DMS79 (cell line): ENCODE measurements around the gene OR51S1.
"Not testable (repeated sequence)": the region's sequence is repeated elsewhere in the genome, so short reads cannot be mapped to it uniquely, and the experiment has no call there.

Experiments used
- DNase-seq: peaks from one replicate; lab custom pipeline; 2025; lab: John Stamatoyannopoulos, UW

The OR51S1 gene

GRCh38 chr11:4848908-4849532 is at the start of gene OR51S1:
TSS of gene OR51S1 (minus strand) at chr11:4849208. CDS start at chr11:4849208, 0 bp downstream.
- DNase-seq: no peak

- no peak for DNase-seq
Observed at GRCh38 chr11:4891996-4892640, 43.1 kb upstream of the OR51S1 start.

GRCh38 chr11:4890279-4890678 is 41.3 kb upstream of the OR51S1 start:
- DNase-seq: no peak

- no peak for DNase-seq
Observed at GRCh38 chr11:4887591-4887990, 38.6 kb upstream of the OR51S1 start.

- DNase-seq: no peak
Observed at GRCh38 chr11:4886186-4886585, 37.2 kb upstream of the OR51S1 start.

- DNase-seq: no peak
Observed at GRCh38 chr11:4884361-4884760, 35.4 kb upstream of the OR51S1 start.

- DNase-seq: no peak
Observed at GRCh38 chr11:4882543-4882942, 33.5 kb upstream of the OR51S1 start.

GRCh38 chr11:4881860-4882500 is 33.0 kb upstream of the OR51S1 start, which contains the start of gene OR51T1:
TSS of gene OR51T1 (plus strand) at chr11:4881900. CDS start at chr11:4881900, 0 bp downstream.
- DNase-seq: no peak

GRCh38 chr11:4881188-4881587 is 32.2 kb upstream of the OR51S1 start:
- DNase-seq: no peak

- peak; percentile 65 for DNase-seq
Observed at GRCh38 chr11:4865855-4866254, 16.8 kb upstream of the OR51S1 start.

GRCh38 chr11:4863876-4864275 is 14.9 kb upstream of the OR51S1 start:
- DNase-seq: no peak

GRCh38 chr11:4862447-4863236 is 13.6 kb upstream of the OR51S1 start:
- DNase-seq: peak; percentile 51

- DNase-seq: not testable (repeated sequence)
Observed at GRCh38 chr11:4854286-4854685, 5.3 kb upstream of the OR51S1 start.

GRCh38 chr11:4851033-4851432 is 2.0 kb upstream of the OR51S1 start:
- no peak for DNase-seq

GRCh38 chr11:4839851-4840549 is 9.0 kb downstream of the OR51S1 start:
- no peak for DNase-seq

- DNase-seq: no peak
Observed at GRCh38 chr11:4830909-4831308, 18.1 kb downstream of the OR51S1 start.

- peak; percentile 33 for DNase-seq
Observed at GRCh38 chr11:4830346-4830745, 18.7 kb downstream of the OR51S1 start.

- DNase-seq: no peak
Observed at GRCh38 chr11:4826425-4826824, 22.6 kb downstream of the OR51S1 start.

- DNase-seq: no peak
Observed at GRCh38 chr11:4825132-4825531, 23.9 kb downstream of the OR51S1 start.

- no peak for DNase-seq
Observed at GRCh38 chr11:4821021-4821420, 28.0 kb downstream of the OR51S1 start, which contains the start of gene OR51F2. TSS of gene OR51F2 (plus strand) at chr11:4821321. CDS start at chr11:4821422, 101 bp downstream.

- no peak for DNase-seq
Observed at GRCh38 chr11:4809246-4809645, 39.8 kb downstream of the OR51S1 start.

GRCh38 chr11:4808476-4808875 is 40.5 kb downstream of the OR51S1 start:
- DNase-seq: no peak
